ENCODE measurements around the gene KRT36. TPM values are rescaled to one million over a fixed set of nuclear protein-coding genes. Genes with fewer than 3 reads are reported as not detected.

KRT36 gene
- total RNA-seq, 4 donors from 2014 or later = not detected

GRCh38 chr17:41527063-41528023 lies 37.6 kb upstream of the KRT36 start:
- TF ChIP-seq CTCF (IDR thresholded peaks at IDR 0.05; ENCODE audit: low read depth) = no peak

- no peak for TF ChIP-seq CTCF (IDR thresholded peaks at IDR 0.05; ENCODE audit: low read depth)
Measured at GRCh38 chr17:41524261-41524660, 34.6 kb upstream of the KRT36 start.

GRCh38 chr17:41523787-41524186 lies 34.1 kb upstream of the KRT36 start:
- no peak for TF ChIP-seq CTCF (IDR thresholded peaks at IDR 0.05; ENCODE audit: low read depth)

GRCh38 chr17:41523225-41523593 lies 33.5 kb upstream of the KRT36 start:
- no peak for TF ChIP-seq CTCF (IDR thresholded peaks at IDR 0.05; ENCODE audit: low read depth)

GRCh38 chr17:41522301-41523224 lies 32.9 kb upstream of the KRT36 start:
- TF ChIP-seq CTCF (IDR thresholded peaks at IDR 0.05; ENCODE audit: low read depth) = no peak

- no peak for TF ChIP-seq CTCF (IDR thresholded peaks at IDR 0.05; ENCODE audit: low read depth)
Measured at GRCh38 chr17:41521574-41522261, 32.0 kb upstream of the KRT36 start.
